Transverse colon (tissue), 4 donors: ENCODE measurements around the gene CACNA2D2.

ENCODE experiments used
- POLR2AphosphoS5 ChIP-seq, 3 donors: sonication (generic); formaldehyde crosslinking; IDR thresholded peaks; one replicate each; pipeline ENCODE4 v1.6.1; 2016; ENCODE audit warnings: antibody characterized with exemption in 3 of 3
- TF ChIP-seq, protein P1 (sequence below), 5 experiments: fragments of 200-600 bp in 3 of 5; fragments of 450-650 bp in 2 of 5; sonication (generic) in 3 of 5; IDR thresholded peaks; 1 replicate in 2 of 5; 2 replicates in 3 of 5; pipeline ENCODE4 v1.5.1; 2016 to 2017; ENCODE audit warnings: antibody characterized with exemption in 5 of 5, inconsistent platforms in 3 of 5, mild to moderate bottlenecking in 2 of 5, moderate library complexity in 1 of 5

- TF ChIP-seq, protein P1, sequence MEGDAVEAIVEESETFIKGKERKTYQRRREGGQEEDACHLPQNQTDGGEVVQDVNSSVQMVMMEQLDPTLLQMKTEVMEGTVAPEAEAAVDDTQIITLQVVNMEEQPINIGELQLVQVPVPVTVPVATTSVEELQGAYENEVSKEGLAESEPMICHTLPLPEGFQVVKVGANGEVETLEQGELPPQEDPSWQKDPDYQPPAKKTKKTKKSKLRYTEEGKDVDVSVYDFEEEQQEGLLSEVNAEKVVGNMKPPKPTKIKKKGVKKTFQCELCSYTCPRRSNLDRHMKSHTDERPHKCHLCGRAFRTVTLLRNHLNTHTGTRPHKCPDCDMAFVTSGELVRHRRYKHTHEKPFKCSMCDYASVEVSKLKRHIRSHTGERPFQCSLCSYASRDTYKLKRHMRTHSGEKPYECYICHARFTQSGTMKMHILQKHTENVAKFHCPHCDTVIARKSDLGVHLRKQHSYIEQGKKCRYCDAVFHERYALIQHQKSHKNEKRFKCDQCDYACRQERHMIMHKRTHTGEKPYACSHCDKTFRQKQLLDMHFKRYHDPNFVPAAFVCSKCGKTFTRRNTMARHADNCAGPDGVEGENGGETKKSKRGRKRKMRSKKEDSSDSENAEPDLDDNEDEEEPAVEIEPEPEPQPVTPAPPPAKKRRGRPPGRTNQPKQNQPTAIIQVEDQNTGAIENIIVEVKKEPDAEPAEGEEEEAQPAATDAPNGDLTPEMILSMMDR (IDR thresholded peaks at IDR 0.05) = peak in 1 of 5 experiments; percentile 26
- TF ChIP-seq POLR2AphosphoS5 (IDR thresholded peaks at IDR 0.05) = no peak
These were observed 166.8 kb downstream of the CACNA2D2 start for GRCh38 chr3:50336452-50337174.
